HG02970 (cell line): ENCODE measurements around the gene KCNK13.
"Not testable (repeated sequence)": the region's sequence is repeated elsewhere in the genome, so short reads cannot be mapped to it uniquely, and the experiment has no call there.

Experiments used
- ATAC-seq: cut with Tn5 transposase; IDR thresholded peaks from one replicate; pipeline ENCODE4 v1.9.1; 2021; ENCODE audit warnings: mild to moderate bottlenecking, moderate library complexity, moderate number of reproducible peaks; ENCODE audit not compliant: unreplicated experiment, low FRiP score

Gene KCNK13

GRCh38 chr14:90060312-90060964, 1.4 kb upstream of the KCNK13 start:
- ATAC-seq: peak; percentile 49

DNA sequence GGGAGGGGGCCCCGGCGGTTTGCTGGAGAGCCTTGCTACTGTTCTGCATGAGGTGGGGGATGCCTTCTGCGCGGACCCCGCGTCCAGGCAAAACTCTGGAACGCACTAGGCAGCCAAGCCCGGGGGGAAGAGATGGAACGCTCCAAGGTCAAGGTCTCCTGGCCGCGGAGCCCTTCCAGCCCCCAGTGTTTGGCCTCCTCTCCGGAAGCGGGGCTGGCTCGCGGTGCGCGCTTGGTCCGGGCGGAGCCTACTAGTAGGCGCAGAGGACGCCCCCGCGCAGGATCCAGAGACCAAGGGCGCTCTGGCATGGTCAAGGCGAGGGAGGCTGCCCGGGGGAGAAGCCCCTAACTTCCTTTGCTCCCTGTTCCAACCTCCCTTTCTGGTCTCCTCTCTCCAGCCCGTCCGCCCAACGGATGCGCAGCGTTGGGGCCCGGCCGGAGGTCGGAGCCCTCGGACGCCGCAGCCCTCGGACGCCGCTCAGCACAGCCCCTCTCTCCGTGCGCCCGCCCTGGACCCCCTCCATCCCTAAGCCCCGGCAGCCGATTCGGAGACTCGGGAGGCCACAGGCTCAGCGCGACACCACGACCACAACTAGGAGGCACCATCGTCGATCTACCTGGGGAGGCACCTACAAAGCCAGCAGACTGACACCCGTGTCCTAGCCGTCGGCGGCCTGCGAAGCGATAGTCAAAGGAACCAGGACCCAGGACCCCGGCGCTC, 669 bp upstream of the KCNK13 start:
- no peak for ATAC-seq

GRCh38 chr14:90062127-90062794, 467 bp downstream of the KCNK13 start:
- no peak for ATAC-seq

DNA sequence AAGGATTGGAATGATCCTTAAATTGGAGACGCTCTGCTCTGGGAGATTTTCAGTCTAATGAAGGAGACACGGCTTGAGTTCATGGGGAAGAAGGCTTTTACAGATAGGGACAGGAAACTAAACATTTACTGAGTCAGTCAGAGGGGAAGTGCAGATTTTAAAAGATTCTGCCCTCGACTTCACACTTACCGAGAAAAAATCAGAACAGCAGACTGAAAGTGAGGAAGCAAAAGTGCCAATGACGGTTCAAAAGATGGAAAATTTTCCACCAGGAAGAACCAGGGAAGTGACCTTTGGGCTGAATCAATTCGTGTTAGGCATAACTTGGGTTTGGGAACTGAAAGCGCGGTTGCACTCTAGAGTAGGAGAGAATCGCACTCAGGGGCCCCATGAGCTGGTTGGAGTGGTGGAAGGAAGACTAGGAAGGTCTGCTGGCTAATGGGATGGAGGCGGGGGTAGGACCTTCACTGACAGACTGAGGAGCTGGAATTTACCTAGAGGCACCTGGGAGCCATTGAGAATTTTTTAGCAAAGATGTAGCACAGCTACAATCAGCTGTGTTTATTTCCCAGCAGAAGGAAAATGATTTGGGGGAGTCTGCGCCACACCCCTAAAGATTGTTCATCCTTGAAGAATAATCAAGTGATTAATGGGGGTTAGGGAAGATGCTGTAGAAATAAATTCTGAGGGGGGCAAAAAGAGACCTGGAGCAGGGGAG, 1.2 kb downstream of the KCNK13 start:
- ATAC-seq: no peak

DNA sequence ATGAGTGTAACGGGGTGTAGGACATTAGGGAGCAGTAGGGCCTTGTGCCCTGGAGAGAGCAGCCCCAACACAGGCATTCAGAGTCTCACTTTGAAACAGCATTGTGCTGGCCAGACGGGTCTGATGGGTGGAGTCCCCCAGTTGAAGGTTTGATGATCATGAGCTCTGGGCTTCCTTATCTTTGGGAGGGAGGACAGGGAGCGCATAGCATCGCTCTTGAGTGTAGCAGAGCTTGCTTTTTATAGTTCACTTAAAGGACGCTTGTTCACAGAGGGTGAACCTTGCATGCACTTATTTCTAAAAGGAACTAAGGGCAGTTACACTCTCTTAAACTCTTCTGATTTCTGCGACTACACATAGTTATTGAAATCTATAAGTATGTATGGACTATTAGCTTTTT, 10.6 kb downstream of the KCNK13 start:
- ATAC-seq: no peak

DNA sequence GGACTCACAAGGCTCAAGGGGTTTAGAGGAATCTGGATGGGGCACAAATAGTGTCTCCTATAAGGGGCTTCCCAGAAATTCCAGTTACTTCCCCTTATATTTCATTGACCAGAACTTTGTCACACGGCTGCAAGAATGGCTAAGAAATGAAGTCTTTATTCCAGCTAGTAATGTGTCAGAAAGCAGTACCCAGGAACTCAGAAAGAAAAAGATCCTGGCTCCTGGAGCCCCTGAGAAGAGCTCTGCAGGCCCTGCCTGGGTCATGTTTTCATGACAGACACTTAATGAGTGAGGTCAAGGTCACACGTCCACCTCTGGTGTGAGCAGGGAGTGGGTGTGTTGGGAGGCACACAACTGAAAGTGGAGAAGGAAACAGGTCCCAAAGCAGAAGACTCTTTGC, 17.8 kb downstream of the KCNK13 start:
- no peak for ATAC-seq

DNA sequence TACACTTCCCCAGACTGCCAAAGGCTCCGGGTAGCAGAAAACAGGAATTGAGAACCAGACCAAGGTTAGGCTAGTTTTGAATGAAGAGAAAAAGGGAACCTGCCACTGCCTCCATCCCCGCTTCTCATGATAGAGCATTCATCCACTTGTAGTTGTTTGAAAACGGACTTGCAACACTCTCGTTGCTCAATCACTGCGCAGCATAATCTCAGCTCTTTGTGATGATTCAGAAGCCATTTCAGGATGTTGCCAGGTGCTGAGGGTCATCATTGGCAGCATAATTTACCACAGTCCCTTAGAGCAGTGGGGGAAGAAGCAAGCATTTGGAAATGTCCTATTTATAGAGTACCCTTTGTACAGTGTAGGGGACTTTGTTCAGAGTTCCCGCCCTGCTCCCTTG, 25.6 kb downstream of the KCNK13 start:
- no peak for ATAC-seq

- no peak for ATAC-seq
These were observed 26.4 kb downstream of the KCNK13 start for GRCh38 chr14:90088176-90088575.

DNA sequence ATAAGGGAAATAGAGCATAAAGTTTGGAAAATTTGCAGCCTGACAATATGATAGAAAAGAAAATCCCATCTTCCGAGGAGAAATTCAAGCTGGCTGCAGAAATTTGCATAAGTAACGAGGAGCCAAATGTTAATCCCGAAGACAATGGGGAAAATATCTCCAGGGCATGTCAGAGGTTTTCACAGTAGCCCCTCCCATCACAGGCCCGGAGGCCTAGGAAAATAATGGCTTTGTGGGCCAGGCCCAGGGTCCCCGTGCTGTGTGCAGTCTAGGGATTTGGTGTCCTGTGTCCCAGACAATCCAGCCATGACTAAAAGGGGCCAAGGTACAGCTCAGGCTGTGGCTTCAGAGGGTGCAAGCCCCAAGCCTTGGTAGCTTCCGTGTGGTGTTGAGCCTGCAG, 27.7 kb downstream of the KCNK13 start:
- ATAC-seq: not testable (repeated sequence)

DNA sequence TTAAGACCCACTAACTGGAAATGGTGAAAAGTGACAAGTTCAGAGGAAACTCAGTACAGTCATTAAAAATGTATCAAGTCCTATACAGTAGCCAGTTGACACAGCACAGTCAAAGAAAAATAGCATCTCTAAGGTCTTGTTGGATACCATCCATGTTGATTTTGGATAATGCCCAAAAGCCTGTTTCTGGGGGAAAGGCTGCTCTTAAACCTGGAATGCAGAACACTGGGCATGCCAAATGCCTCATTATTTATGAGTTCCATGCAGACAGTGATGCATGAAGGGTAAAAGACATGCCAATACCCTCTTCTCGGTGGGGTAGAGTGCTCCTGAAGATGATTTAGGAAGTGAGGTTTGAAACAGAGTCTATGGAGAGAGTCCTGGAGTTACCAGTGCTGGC, 29.6 kb downstream of the KCNK13 start:
- ATAC-seq: no peak

DNA sequence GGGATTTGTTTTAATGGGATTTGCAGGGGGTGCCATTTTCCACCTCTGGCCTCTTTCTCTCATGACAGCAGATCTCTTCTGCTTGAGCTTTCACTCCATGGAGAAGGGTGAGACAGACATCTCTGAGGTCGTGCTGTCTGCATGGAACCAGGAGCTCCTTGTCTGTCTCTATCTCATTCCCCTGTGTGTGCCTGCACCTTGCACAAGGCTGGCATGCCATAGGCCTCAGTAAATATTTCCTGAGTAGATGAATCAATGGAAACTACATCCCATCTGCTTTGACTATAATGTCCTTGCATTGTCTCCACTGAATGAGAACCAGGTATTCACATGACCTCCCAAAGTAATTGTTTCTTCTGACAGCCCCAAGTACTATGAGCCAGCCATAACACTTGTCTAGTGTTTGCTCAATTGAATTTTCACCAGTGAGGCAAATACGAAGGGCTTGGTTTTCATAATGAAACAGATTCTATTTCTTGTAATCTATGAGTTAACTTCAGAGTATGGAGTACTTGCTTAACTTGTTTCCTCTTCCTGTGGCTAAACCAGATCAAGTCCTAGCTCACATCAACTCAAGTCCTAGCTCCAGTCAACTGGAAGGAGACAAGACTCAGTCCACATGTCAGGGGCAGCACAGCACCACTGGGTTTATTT, 32.3 kb downstream of the KCNK13 start:
- ATAC-seq: no peak

DNA sequence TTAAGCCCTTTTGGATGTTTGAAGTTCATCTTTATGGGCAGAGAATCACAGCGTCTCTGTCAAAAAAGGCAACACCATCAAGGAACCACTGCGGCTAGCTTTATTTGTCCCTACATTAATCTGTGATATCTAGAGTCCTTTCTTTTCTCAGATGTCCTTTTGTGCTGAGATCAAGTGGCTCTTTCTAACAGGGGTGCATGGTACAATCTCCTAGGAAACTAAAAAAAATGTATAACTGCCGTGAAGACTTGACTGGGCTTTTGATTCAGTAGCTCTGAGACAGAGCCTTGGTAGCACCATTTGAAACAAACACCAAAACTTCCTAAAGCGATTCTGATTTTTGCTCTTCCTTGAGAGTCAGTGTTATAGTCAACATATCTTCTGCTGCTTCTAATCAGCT, 33.3 kb downstream of the KCNK13 start:
- no peak for ATAC-seq

- no peak for ATAC-seq
These were observed 34.8 kb downstream of the KCNK13 start for GRCh38 chr14:90096566-90096965.

DNA sequence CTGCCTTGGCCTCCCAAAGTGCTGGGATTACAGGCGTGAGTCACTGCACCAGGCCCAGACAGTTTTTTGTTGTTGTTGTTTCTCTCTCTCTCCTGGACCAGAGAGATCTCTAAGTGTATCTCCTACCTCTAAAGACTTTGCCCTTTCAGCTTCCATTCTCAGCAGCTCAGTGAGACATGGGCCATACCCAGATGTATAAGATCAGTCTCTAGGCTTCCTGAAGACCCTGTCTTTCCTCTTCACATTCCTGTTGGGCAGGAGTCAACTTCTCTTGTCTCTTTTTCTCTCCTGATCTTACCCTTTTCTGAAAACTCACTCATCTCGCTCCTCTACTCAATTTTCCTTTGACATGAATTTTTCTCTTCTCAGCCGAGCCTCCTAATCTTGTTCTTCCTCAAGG, 42.0 kb downstream of the KCNK13 start:
- no peak for ATAC-seq

DNA sequence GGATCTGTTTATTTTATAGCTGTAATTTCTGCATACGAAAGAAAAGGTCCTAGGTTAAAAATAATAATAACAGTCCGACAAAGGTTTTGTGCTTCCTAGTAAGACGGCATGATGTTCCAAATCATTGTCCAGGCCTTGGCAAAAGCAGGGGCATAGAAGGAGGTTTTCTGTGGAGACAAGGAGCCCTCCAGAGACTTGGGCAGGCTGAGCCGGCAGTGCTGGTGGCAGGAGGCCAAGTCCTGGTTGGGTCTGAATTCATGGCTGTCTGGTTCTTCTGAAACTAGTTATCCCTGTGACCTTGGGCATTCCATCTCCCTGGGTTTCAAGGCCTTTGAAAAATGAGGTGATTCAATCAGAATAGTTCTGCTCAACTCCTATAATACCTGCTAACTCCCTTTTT, 44.0 kb downstream of the KCNK13 start:
- ATAC-seq: no peak

DNA sequence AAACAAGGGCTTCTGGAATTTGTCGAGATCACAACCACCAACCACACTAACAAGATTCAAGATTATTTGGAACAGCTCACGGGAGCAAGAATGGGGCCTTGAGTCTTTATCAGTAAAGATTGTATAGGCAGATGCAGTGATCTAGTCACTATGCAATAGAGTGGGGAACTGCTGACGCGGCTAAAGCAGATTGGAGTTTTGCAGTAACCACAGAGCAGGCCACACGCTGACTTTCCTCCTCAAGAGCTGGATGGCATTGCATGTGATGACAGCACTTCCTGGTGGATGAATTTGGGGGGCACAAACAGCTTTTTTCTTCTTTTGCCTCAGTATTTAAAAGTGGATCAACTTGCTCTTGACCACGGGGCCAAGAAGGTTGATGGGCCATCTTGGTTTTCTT, 46.0 kb downstream of the KCNK13 start:
- no peak for ATAC-seq

DNA sequence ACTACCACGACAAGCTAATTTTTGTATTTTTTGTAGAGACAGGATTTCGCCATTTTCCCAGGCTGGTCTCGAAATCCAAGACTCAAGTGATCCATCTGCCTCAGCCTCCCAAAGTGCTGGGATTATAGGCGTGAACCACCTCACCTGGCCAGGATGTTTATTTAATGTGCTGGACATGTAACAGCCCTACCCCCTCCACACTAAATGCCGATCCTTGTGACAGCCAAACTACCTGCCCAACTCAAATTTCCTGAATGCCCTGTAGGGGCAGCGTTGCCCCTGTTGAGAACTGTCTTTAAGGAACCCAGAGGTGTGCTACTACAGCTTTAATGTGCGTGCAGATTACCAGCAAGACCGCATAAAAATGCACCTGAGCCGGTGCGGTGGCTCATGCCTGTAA, 48.1 kb downstream of the KCNK13 start:
- ATAC-seq: no peak

DNA sequence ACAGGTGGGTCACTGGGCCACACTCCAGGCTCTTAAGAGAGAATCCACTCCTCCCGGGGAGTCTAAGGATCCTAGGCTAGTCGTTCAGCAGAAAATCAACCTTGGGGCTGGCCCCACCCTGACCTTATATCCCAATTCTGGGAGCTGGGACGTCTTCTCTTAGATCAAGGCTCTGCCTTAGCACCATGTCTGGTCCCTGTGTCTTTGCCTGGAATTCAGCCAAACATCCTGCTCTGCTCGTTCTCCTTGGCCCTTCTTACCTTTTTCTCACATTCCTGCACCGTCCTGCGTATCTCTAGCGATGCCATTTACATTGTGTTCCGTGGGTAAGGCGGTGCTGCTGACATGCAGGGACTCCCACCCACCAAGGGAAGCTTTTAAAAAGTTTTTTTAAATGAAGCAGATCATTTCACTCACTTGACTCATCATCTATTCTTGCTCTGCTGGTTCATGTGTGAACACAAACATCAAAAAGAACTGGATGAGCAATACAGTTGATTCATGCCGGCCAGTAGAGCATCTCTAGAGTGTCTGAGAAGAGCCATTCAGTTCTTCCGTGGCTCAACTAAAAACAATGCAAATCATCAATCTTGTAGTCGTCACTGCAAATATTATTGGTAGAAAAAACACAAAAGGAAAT, 50.2 kb downstream of the KCNK13 start:
- ATAC-seq: no peak

GRCh38 chr14:90114554-90114953, 52.8 kb downstream of the KCNK13 start:
- no peak for ATAC-seq

DNA sequence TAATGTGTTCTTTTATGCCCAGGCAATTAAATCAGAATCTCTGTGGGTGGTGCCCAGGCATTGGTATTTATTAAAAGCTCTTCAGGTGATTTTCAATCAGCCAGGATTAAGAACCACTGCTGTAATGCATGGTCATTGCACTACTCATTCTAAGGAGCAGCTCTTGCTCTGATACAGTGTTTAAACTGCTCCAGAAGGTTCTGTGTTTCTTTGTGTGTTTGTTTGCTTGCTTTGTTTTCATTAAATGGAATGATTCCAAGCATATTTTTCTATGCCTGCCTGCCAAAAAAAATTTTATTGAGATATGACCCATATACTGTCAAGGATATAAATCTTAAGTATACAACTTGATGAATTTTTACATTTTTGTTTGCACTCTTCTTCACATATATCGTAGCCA, 54.0 kb downstream of the KCNK13 start:
- no peak for ATAC-seq
